Left kidney (tissue), 2 donors: ENCODE measurements around the gene SPCS1. TPM values are rescaled to one million over a fixed set of nuclear protein-coding genes. Genes with fewer than 3 reads are reported as not detected.

Experiments used
- DNase-seq: peaks from one replicate; pipeline ENCODE4 v3.0.0-alpha.2; 2013
- polyA plus RNA-seq: library from polyadenylated mRNA; unstranded; fragments of 120-200 nt; gene quantifications from one replicate; pipeline ENCODE4 v1.2.1, GENCODE V29; 2013; ENCODE audit not compliant: insufficient read length

Gene SPCS1
- polyA plus RNA-seq, 1 donor, result 150 TPM

DNA sequence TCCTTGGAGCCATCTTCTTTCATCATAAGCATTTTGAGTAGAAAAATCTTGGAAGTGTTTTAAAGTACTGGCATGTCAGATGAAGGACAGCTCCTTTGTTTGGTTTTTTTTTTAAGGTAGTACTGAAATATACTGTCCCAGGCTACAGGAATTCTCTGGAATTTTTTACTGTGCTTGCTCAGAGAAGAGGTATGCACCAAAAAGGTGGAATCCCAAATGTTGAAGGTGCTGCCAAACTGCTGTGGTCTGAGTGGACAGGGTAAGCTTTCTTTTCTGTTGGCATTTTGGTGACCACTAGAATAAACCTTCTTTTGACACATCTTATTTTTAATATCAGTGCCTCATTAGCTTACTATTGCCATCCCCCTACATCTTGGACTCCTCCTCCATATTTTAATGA, 12.8 kb upstream of the SPCS1 start:
- no peak for DNase-seq

- DNase-seq, result no peak
Observed at GRCh38 chr3:52694528-52695189, 11.2 kb upstream of the SPCS1 start.

- DNase-seq, result no peak
Observed at GRCh38 chr3:52695798-52696671, 9.9 kb upstream of the SPCS1 start.

GRCh38 chr3:52696830-52697631, 8.9 kb upstream of the SPCS1 start:
- DNase-seq, result no peak

- no peak for DNase-seq
Observed at GRCh38 chr3:52697632-52697965, 8.3 kb upstream of the SPCS1 start.

- no peak for DNase-seq
Observed at GRCh38 chr3:52703341-52703740, 2.6 kb upstream of the SPCS1 start.

- no peak for DNase-seq
Observed at GRCh38 chr3:52704611-52705437, 1.1 kb upstream of the SPCS1 start.

DNA sequence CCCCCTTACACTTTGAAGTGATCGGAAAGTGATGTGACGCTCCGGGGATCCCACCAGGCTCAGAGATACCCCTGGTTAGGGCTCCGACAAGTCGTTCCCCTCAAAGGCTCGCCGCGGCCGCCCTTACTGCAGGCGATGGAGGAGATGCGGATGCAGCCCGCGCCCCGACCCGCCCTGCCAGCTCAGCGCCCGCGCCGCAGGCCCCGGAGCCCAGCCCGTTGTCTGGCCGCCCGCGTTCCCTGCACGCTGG, 543 bp upstream of the SPCS1 start:
- DNase-seq, result no peak

GRCh38 chr3:52707585-52707984, 1.7 kb downstream of the SPCS1 start:
- no peak for DNase-seq

GRCh38 chr3:52710512-52710911, 4.6 kb downstream of the SPCS1 start:
- no peak for DNase-seq

DNA sequence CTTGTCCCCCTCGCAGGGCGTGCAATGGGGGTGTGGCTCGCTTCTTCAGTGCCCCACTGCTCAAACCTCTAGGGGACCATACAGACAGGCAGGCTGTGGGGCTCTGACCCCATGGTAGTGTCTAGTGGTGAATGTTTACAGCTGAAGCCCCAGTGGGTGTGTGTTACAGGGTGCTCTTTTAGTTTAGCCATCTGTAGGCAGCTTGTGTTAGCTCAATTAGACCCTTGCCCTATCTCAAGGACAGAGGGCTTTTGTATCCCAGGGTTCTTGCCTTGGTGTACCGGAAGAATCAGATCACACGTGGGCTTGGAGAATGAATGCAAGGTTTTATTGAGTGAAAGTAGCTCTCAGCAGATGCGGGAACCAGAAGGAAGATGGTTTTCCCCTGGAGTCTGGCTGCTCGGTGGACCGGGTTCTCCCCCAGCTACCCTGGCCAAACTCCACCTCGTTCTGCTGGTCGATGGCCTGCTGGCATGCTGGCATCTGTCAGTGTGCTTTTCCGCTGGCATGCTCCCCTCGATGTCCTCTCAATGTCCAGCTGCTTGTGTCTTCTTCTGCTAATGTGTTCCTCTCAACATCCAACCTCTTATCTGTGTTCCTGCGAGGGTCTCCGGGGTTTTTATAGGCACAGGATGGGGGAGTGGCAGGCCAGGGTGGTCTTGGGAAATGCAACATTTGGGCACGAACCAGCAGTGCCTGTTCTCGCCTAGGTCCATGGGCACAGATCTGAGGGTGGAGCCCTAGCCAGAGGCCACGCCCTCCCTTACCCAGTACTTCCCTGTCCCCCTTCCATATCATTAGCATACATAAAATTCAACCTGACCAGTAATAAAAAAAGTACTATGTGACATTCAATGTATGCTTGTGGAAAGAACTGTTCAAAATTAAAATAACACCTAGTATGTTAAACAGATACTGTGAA, 6.6 kb downstream of the SPCS1 start:
- no peak for DNase-seq

DNA sequence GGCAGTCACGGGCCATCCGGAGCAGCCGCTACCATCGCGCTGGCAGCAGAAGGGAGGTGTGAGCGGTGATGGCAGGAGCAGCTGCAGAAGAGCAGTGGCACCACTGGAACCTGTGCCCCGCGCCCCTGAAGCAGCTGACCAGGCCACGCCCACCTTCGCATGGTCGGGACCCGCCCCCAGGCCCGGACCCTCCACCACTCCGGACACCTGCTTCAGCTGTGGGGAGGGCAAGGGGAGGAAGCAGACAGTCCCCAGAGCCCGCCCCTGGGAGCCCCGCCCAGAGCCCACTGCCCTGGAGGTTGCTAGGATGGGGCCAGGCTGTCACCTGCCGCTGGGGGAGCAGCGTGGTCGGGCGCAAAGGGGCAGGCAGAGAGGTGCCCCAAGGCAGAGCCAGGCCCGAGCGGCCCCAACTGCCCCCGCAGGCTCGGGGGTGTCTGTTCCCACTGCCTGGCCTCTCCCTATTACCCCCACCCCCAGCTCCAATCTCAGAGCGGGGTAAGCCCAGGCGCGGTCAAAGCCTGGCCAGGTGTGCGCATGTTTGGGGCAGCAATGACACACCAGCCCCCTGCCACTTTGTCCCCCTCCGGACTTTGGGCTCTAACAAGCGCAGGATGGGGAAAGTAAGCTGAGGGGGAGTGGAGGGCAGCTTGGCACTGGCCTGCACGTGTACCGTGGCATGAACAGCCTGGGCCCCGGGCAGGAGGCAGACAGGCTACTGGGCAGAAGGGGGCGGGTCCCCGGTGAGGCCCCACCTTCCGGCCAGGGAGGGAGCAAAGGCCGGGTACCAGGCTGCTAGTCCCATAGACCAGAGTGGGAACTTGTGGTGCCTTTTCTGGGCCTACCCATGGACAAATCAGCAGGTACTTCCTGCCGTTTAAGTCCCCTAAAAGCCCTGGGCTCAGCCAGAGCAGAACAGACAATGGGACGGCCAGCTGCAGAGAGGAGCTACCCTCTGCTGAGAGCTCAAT, 8.7 kb downstream of the SPCS1 start:
- peak; percentile 6 for DNase-seq

GRCh38 chr3:52715714-52716305, 9.9 kb downstream of the SPCS1 start:
- no peak for DNase-seq

GRCh38 chr3:52719618-52720017, 13.7 kb downstream of the SPCS1 start:
- no peak for DNase-seq

- DNase-seq, result no peak
Observed at GRCh38 chr3:52721002-52721729, 15.3 kb downstream of the SPCS1 start.

GRCh38 chr3:52721730-52722008, 15.8 kb downstream of the SPCS1 start:
- DNase-seq, result no peak

DNA sequence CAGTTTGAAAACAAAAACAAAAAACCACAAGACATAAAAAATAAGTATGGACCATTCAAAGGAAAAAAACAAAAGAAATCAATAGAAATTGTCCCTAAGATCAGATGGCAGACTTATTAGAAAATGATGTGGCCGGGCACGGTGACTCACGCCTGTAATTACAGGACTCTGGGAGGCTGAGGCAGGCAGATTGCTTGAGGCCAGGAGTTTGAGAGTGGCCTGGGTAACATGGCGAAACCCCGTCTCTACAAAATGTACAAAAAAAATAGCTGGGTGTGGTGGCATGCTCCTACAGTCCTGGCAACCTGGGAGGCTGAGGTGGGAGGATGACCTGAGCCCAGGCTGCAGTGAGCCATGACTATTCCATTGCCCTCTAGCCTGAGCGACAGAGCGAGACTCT, 16.6 kb downstream of the SPCS1 start:
- DNase-seq, result no peak

DNA sequence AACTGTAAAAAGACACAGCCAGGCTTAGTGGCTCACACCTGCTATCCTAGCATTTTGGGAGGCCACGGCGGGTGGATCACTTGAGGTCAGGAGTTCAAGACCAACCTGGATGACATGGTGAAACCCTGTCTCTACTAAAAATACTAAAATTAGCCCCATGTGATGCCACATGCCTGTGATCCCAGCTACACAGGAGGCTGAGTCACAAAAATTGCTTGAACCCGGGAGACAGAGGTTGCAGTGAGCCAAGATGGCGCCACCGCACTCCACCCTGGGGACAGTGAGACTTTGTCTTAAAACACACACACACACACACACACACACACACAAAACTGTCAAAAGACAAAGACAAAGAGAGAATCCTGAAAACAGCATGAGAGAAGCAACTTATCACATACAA, 18.0 kb downstream of the SPCS1 start:
- DNase-seq, result no peak

- DNase-seq, result no peak
Observed at GRCh38 chr3:52724511-52724910, 18.6 kb downstream of the SPCS1 start.
